Measurements from ENCODE around the gene ASCL3.
"Not testable (repeated sequence)": the region's sequence is repeated elsewhere in the genome, so short reads cannot be mapped to it uniquely, and the experiment has no call there.

ASCL3 gene

GRCh38 chr11:8947230-8947943, 4.6 kb upstream of the ASCL3 start:
- no peak for DNase-seq (ENCODE audit: low read depth in 2 of 2)

GRCh38 chr11:8941341-8942103, 1.3 kb downstream of the ASCL3 start:
- DNase-seq (ENCODE audit: low read depth in 2 of 2): no peak

- no peak for DNase-seq (ENCODE audit: low read depth in 2 of 2)
These were observed 5.2 kb downstream of the ASCL3 start for GRCh38 chr11:8937659-8938058.

GRCh38 chr11:8937159-8937558, 5.7 kb downstream of the ASCL3 start:
- DNase-seq (ENCODE audit: low read depth in 2 of 2): no peak

GRCh38 chr11:8935789-8936188, 7.0 kb downstream of the ASCL3 start:
- DNase-seq (ENCODE audit: low read depth in 2 of 2): not testable (repeated sequence)

GRCh38 chr11:8934742-8935488, 7.9 kb downstream of the ASCL3 start:
- no peak for DNase-seq (ENCODE audit: low read depth in 2 of 2)

- no peak for DNase-seq (ENCODE audit: low read depth in 2 of 2)
These were observed 8.9 kb downstream of the ASCL3 start for GRCh38 chr11:8933931-8934330.

- no peak for DNase-seq (ENCODE audit: low read depth in 2 of 2)
These were observed 10.1 kb downstream of the ASCL3 start, which contains the start of gene C11orf16 for GRCh38 chr11:8932564-8933180. C11orf16 (minus strand) TSS chr11:8932947; CDS start chr11:8932308, 639 bp downstream.

- DNase-seq (ENCODE audit: low read depth in 2 of 2): no peak
These were observed 12.2 kb downstream of the ASCL3 start for GRCh38 chr11:8930456-8931175.

- no peak for DNase-seq (ENCODE audit: low read depth in 2 of 2)
These were observed 13.7 kb downstream of the ASCL3 start for GRCh38 chr11:8928981-8929615.

- no peak for DNase-seq (ENCODE audit: low read depth in 2 of 2)
These were observed 14.6 kb downstream of the ASCL3 start for GRCh38 chr11:8928205-8928604.

- no peak for DNase-seq (ENCODE audit: low read depth in 2 of 2)
These were observed 15.6 kb downstream of the ASCL3 start for GRCh38 chr11:8927233-8927632.

- DNase-seq (ENCODE audit: low read depth in 2 of 2): no peak
These were observed 16.6 kb downstream of the ASCL3 start for GRCh38 chr11:8926236-8926635.

GRCh38 chr11:8925711-8926110, 17.1 kb downstream of the ASCL3 start:
- DNase-seq (ENCODE audit: low read depth in 2 of 2): no peak

- DNase-seq (ENCODE audit: low read depth in 2 of 2): no peak
These were observed 20.1 kb downstream of the ASCL3 start for GRCh38 chr11:8922691-8923090.

- no peak for DNase-seq (ENCODE audit: low read depth in 2 of 2)
These were observed 25.5 kb downstream of the ASCL3 start for GRCh38 chr11:8917157-8917825.

GRCh38 chr11:8914661-8915018, 28.2 kb downstream of the ASCL3 start:
- no peak for DNase-seq (ENCODE audit: low read depth in 2 of 2)

- peak in 1 of 2 donors; percentile 6 for DNase-seq (ENCODE audit: low read depth in 2 of 2)
These were observed 28.7 kb downstream of the ASCL3 start for GRCh38 chr11:8913961-8914660.

GRCh38 chr11:8911029-8911823, 31.6 kb downstream of the ASCL3 start, which contains the start of gene AKIP1:
AKIP1 (plus strand) TSS chr11:8911189; CDS start chr11:8911450, 261 bp downstream.
- DNase-seq (ENCODE audit: low read depth in 2 of 2): peak; percentile 78 to 80
